Pancreas (tissue), 10 donors: Measurements from ENCODE around the gene SKA3. TPM values are rescaled to one million over a fixed set of nuclear protein-coding genes. Genes with fewer than 3 reads are reported as not detected.

Source experiments
- ATAC-seq, 4 donors: fragments of 200-7000 bp; cut with Tn5 transposase; one replicate each; pipeline versions ENCODE4 v1.8.0 to v1.9.1; 2020; ENCODE audit warnings: mild to moderate bottlenecking in 4 of 4, moderate library complexity in 4 of 4
- DNase-seq, 6 donors: peaks; one replicate each; pipeline ENCODE4 v3.0.0-alpha.2; 2020
- FAIRE-seq: peaks from 2 replicates; lab custom pipeline; 2012; peaks lifted over from hg19 to GRCh38; lab: Jason Lieb, UNC
- H3K27ac ChIP-seq, 4 donors: fragments of 200-600 bp; sonication (generic); 1 replicate in 3 of 4; 2 replicates in 1 of 4; pipeline versions ENCODE4 v1.5.0 to v1.8.0; 2020
- H3K27me3 ChIP-seq, 4 donors: fragments of 200-600 bp; one replicate each; pipeline ENCODE4 v1.8.0; 2021
- H3K36me3 ChIP-seq, 3 donors: fragments of 200-600 bp; sonication (generic) in 1 of 3; one replicate each; pipeline versions ENCODE4 v1.5.0 to v1.8.0; 2020 to 2021
- H3K4me1 ChIP-seq, 3 donors: fragments of 200-600 bp; one replicate each; pipeline ENCODE4 v1.8.0; 2021
- H3K4me3 ChIP-seq, 4 donors: fragments of 200-600 bp; sonication (generic) in 2 of 4; one replicate each; pipeline versions ENCODE4 v1.5.0 to v1.8.0; 2020 to 2021
- H3K9me3 ChIP-seq, 4 donors: fragments of 200-600 bp; one replicate each; pipeline ENCODE4 v1.8.0; 2021
- WGBS, 2 donors: extraction: QIAGEN DNeasy Blood & Tissue Kit; methylation state at CpG; one replicate each; pipeline ENCODE4 v1.1.7; 2013; 5-methylcytosine and 5-hydroxymethylcytosine counted together
- intact Hi-C, 3 donors: fragments of 100-400 bp; cut with DNase I; formaldehyde crosslinking; loops; one replicate each; pipeline versions ENCODE4 v1.11.1 to v1.14.2; 2022
- polyA plus RNA-seq, 2 donors: library from polyadenylated mRNA; stranded (reverse); fragments of 200-250 nt; gene quantifications; one replicate each; pipeline ENCODE4 v1.2.3, GENCODE V29; 2013
- total RNA-seq, 6 donors: library from RNA; stranded (reverse); fragmentation: NEBNext Ultra II Directional in 4 of 6; extraction: Animal tissue kit (Norgen Biotek cat#: 25700) in 4 of 6; gene quantifications; one replicate each; pipeline versions ENCODE4 v1.2.1 to v1.2.4, GENCODE V29; 2021 to 2023
- TF ChIP-seq, protein P1 (sequence below), 4 donors: fragments of 200-600 bp; sonication (generic) in 3 of 4; IDR thresholded peaks; one replicate each; pipeline versions ENCODE4 v1.5.0 to v1.8.0; 2021; ENCODE audit warnings: antibody characterized with exemption in 4 of 4
- donor health status: healthy with polysubstance abuse.
- donor health status: DM: no; HTN: no; CAD: no; lungs with moderate emphysema.
- donor health status: DM: no; HTN: no; CAD: no.
- donor health status: control.
- donor health status: control.
- donor health status: Bipolar disorder and iron deficiency.
- donor health status: DM: yes; HTN: yes; CAD: no.
- donor health status: DM: no; HTN: no; CAD: no.
- donor health status: DM: no; HTN: no; CAD: no.
- donor health status: DM: yes; HTN: yes; CAD: no.

Gene SKA3
- total and polyA plus RNA-seq, 8 donors: 0.11 to 1.2 (median 0.41) TPM; not detected in 1

DNA sequence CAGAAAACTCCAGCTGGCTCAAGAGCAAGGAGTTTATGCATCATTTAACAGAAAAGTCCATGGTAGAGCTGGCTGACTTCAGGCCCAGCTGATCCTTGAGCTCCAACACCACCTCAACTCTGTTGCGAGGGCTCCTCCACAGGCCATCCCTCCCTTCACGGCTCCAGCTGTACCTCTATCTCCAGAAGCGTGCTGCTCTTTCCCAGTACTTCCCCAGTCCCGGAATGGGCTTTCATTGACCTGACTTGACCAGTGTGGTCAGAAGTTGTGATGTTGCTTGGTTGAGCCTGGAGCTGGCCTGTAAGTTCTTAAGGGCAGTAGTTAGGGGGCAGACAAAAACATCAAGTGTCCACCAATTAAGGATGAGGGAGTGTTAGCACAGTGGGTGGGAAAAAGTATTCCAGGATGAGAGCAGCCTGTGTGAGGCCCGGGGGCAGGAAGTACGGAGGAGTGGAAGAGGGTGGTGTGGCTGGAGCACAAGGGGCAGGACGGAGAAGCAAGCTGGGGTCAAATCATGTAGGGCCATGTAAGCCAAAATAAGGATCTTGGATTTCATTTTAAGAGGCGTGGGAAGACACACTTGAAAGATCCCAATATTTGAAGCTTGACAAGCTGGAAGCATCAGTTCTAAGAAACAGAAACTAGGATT, 24.0 kb downstream of the SKA3 start:
- ATAC-seq (no peak), DNase-seq (no peak), FAIRE-seq (no peak)
- TF ChIP-seq, protein P1, sequence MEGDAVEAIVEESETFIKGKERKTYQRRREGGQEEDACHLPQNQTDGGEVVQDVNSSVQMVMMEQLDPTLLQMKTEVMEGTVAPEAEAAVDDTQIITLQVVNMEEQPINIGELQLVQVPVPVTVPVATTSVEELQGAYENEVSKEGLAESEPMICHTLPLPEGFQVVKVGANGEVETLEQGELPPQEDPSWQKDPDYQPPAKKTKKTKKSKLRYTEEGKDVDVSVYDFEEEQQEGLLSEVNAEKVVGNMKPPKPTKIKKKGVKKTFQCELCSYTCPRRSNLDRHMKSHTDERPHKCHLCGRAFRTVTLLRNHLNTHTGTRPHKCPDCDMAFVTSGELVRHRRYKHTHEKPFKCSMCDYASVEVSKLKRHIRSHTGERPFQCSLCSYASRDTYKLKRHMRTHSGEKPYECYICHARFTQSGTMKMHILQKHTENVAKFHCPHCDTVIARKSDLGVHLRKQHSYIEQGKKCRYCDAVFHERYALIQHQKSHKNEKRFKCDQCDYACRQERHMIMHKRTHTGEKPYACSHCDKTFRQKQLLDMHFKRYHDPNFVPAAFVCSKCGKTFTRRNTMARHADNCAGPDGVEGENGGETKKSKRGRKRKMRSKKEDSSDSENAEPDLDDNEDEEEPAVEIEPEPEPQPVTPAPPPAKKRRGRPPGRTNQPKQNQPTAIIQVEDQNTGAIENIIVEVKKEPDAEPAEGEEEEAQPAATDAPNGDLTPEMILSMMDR (IDR thresholded peaks at IDR 0.05): no peak
- WGBS, 2 donors: 81 to 86% methylated on average over 8 of the region's 8 CpGs
- peaks cover 0 to 7% (median 0%) of the 10 kb centered on the region in 3 donors for H3K36me3 ChIP-seq
- H3K9me3 ChIP-seq: no peaks in the 10 kb centered on the region
- H3K27me3 ChIP-seq: no peaks in the 10 kb centered on the region
- intact Hi-C loops: no loop called here
- H3K27ac ChIP-seq: no peak overlapping the region
- no peaks in the 10 kb centered on the region for H3K4me1 ChIP-seq
- no peak overlapping the region for H3K4me3 ChIP-seq

DNA sequence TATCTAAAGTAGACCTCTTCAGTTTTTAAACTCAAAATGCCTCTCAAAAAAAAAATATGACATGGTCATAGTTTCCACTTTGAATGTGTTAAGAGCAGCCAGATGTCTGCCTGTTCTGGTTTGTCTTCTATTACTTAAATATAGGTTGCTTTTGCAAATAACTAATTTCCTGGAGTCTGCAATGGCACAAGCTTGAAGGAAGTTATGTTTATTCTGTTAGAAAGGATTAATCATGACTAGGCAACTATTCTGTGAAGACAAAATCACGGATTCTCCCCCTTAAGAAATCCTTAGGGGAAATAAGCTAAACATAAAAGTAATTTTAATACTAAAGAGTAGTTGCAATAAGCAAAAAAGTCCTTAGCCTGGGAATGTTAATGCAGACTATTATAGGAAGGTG, 26.3 kb downstream of the SKA3 start:
- H3K27me3 ChIP-seq: no peaks in the 10 kb centered on the region
- H3K27ac ChIP-seq: no peak overlapping the region
- intact Hi-C loops: no loop called here
- 70 to 73% methylated on average over 1 of the region's 1 CpG for WGBS, 2 donors
- no peak for FAIRE-seq
- H3K36me3 ChIP-seq: peaks cover 0 to 15% (median 0%) of the 10 kb centered on the region in 3 donors
- H3K9me3 ChIP-seq: no peaks in the 10 kb centered on the region
- no peak overlapping the region for H3K4me3 ChIP-seq
- no peaks in the 10 kb centered on the region for H3K4me1 ChIP-seq
- TF ChIP-seq, protein P1 (IDR thresholded peaks at IDR 0.05): no peak
- no peak for DNase-seq
- ATAC-seq: no peak

DNA sequence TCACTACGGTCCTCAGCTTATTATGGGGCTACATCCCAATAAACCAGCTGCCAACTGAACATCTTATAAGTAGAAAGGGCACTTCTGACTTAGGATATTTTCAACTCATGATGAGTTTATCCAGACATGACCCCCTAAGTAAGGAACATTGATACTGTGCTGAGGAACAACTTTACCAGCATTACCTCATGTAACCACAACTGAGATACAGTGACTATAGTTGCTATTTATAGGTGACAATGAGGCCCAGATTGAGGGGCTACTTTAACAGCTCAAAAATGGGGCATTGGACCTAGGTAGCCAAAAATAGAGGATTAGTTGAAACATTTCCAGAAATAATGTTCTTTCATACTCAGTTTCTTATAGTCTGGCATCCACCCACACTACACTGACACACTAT, 26.8 kb downstream of the SKA3 start:
- no peaks in the 10 kb centered on the region for H3K4me1 ChIP-seq
- no peak overlapping the region for H3K27ac ChIP-seq
- DNase-seq (no peak), ATAC-seq (no peak), FAIRE-seq (no peak)
- no peaks in the 10 kb centered on the region for H3K27me3 ChIP-seq
- 58 to 64% methylated on average over 1 of the region's 1 CpG for WGBS, 2 donors
- TF ChIP-seq, protein P1 (IDR thresholded peaks at IDR 0.05): no peak
- no peaks in the 10 kb centered on the region for H3K9me3 ChIP-seq
- no peak overlapping the region for H3K4me3 ChIP-seq
- peaks cover 0 to 15% (median 0%) of the 10 kb centered on the region in 3 donors for H3K36me3 ChIP-seq
- intact Hi-C loops: no loop called here

- H3K9me3 ChIP-seq: no peaks in the 10 kb centered on the region
- TF ChIP-seq, protein P1 (IDR thresholded peaks at IDR 0.05): no peak
- H3K36me3 ChIP-seq: peaks cover 0 to 15% (median 0%) of the 10 kb centered on the region in 3 donors
- H3K27me3 ChIP-seq: no peaks in the 10 kb centered on the region
- 58 to 59% methylated on average over 5 of the region's 5 CpGs for WGBS, 2 donors
- H3K4me1 ChIP-seq: no peaks in the 10 kb centered on the region
- FAIRE-seq: no peak
- intact Hi-C loops: no loop called here
- no peak for DNase-seq
- no peak overlapping the region for H3K4me3 ChIP-seq
- H3K27ac ChIP-seq: no peak overlapping the region
- no peak for ATAC-seq
These were observed 27.6 kb downstream of the SKA3 start for GRCh38 chr13:21148557-21149258.

DNA sequence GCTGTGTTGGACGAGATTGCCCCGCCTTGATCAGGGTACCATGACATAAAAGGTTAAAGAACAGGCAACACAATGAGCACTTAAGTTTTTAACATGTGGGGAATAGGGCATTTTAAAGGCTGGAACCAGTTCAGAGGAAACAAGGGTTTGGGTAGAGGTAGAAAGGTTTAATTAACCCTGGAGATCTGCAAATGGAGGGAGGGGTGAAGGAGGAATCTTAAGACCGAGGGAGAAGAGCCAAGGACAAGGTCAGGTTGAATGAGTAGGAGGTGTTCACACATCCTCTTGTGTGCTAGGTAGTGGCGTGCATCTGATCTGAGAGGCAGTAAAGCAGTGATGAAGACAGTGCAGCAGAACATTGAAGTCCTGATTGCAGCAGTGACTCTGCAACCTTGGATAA, 28.5 kb downstream of the SKA3 start:
- Histone ChIP-seq H3K4me3 (no peak overlapping the region), H3K36me3 (peaks cover 0 to 15% (median 2%) of the 10 kb centered on the region in 3 donors), H3K27me3 (no peaks in the 10 kb centered on the region), H3K9me3 (no peaks in the 10 kb centered on the region), H3K4me1 (peaks cover 0 to 5% (median 2%) of the 10 kb centered on the region in 3 donors), H3K27ac (no peak overlapping the region)
- DNase-seq: no peak
- TF ChIP-seq, protein P1 (IDR thresholded peaks at IDR 0.05): no peak
- intact Hi-C loops: no loop called here
- 77 to 80% methylated on average over 4 of the region's 4 CpGs for WGBS, 2 donors
- FAIRE-seq: no peak
- ATAC-seq: no peak
